HG02678 (cell line): ENCODE data around the gene ESYT2.
"Not testable (repeated sequence)": the region's sequence is repeated elsewhere in the genome, so short reads cannot be mapped to it uniquely, and the experiment has no call there.

ENCODE experiments used
- ATAC-seq: cut with Tn5 transposase; IDR thresholded peaks from one replicate; pipeline ENCODE4 v1.9.1; 2021; ENCODE audit warnings: mild to moderate bottlenecking, moderate library complexity; ENCODE audit not compliant: unreplicated experiment

ESYT2 gene

GRCh38 chr7:158728911-158729645 lies 100.2 kb downstream of the ESYT2 start:
- no peak for ATAC-seq

- no peak for ATAC-seq
Observed at GRCh38 chr7:158727690-158728089, 101.6 kb downstream of the ESYT2 start.

DNA sequence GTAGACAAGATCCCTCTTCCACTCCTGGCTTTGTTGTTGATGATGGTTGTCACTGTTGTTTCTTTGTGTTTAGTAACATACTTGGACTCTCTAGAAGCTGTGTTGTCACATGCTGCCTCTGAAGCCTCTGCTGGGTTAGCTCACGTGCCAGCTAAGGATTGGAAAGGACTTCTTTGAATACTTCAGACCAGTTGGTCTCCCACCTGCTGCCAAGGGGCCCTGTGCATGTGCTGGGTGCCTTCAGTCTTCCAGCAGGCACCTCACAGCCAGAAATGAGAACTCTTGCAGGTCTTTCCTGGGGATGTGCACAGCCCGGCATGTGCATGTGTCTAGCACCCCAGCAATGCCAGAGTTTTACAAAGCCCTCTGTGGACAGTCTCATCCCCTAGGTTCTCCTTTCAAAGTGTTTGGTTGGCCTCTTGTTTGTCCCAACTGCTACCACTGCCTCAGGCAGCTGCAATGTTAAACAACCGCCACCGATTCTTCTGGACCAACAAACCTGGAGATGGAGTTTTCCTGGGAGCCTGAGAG lies 103.0 kb downstream of the ESYT2 start:
- no peak for ATAC-seq

DNA sequence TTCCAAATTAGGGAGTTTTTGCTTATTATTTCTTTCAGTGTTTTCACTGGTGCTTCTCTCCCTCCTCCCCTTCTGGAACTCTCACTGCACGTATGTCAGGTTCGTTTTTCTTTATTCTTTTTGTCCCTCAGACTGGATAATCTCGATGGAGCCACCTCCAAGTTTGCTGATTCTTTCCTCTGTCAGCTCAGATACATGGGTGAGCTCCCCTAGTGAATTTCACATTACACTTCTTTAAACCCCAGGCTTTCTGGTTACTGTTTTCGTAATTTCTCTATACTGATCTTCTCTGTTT lies 103.9 kb downstream of the ESYT2 start:
- no peak for ATAC-seq

GRCh38 chr7:158724658-158725505 lies 104.4 kb downstream of the ESYT2 start:
- no peak for ATAC-seq

DNA sequence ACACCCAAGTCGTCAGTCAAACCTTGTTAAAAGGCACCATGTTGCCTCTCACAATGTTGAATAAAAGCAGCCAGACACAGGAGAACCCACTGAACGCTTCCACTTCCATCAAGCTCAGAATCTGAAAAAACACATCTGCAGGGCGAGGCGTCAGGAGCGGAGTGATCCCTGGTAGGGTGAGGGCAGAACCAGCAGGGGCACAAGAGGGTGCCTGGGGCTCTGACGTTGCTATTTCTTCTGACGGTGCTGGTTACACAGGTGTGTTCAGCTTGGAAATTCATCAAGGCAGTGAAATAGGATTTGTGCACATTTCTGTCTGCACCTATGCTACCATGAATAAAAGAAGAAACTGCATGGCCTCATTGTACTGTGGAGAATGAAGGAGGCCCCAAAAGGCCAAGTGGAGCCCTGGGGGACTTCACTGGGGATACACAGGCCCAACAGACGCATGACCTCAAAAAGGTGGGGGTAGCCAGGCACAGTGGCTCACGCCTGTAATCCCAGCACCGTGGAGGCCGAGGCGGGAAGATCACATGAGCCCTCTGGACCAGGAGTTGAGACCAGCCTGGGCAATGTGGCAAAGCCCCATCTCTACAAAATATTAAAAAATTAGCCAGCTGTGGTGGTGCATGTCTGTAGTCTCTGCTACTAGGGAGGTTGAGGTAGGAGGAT lies 105.5 kb downstream of the ESYT2 start:
- ATAC-seq: no peak

- ATAC-seq: no peak
Observed at GRCh38 chr7:158723266-158723665, 106.0 kb downstream of the ESYT2 start.

DNA sequence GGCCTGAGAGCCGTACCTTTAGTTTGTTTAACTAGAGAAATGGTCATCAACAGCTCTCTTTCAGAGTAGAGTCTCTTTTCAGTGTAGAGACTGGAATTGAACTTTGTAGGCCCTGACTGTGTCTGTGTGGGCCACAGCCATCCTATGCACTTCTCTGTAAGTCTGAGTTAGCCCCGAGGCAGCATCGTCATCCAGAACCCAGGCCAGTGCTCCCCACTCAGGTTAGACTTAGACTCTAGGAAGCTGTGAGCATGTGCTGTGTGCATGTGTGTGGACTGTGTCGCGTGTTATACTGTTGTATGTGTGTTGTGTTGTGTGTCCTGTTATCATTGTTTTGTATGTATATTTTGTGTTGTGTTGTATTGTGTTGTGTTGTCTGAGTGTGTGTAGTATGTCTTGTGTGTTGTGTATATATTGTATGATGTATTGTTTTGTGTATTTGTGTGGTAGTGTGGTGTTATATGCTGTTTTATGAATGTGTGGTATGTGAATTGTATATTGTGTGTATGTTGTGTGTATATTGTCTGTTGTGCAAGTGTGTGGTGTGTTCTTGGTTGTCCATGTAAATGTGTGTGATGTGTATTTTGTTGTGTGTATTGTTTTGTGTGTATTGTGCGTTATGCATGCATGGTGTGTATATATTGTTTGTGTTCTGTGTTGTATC lies 106.6 kb downstream of the ESYT2 start:
- ATAC-seq: no peak

- ATAC-seq: no peak
Observed at GRCh38 chr7:158720112-158720511, 109.2 kb downstream of the ESYT2 start.

DNA sequence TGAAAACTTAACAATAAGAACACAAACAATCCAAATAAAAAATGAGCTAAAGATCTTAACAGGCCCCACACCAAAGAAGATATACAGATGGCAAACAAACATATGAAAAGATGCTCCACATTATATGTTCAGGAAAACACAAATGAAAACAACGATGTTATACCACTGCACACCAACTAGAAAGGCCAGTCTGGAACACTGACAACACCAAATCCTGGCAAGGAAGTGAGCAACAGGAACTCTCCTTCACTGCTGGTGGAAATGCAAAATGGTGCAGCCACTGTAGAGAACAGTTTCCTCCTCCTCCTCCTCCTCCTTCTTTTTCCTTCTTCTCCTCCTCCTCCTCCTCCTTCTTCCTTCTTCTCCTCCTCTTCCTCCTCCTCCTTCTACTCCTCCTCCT lies 112.5 kb downstream of the ESYT2 start:
- ATAC-seq: no peak

DNA sequence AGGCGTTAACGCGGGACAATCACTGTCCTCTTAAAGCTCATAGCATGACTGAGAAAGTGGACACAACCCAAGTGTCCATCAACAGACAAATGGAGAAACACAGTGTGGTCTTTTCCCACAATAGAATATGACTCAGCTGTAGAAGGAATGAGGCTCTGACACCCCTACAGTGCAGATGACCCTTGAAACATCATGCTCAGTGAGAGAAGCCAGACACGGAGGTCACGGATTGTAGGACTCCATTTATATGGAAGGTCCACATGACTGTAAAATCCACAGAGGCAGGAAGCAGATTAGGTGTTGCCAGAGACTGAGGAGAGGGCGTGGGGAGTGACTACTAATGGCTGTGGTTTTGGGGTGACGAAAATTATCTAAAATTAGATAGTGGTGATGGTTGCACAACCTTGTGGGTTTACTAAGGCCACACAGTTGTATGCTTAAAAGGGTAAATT lies 118.6 kb downstream of the ESYT2 start:
- no peak for ATAC-seq

- no peak for ATAC-seq
Observed at GRCh38 chr7:158707610-158708009, 121.7 kb downstream of the ESYT2 start.

DNA sequence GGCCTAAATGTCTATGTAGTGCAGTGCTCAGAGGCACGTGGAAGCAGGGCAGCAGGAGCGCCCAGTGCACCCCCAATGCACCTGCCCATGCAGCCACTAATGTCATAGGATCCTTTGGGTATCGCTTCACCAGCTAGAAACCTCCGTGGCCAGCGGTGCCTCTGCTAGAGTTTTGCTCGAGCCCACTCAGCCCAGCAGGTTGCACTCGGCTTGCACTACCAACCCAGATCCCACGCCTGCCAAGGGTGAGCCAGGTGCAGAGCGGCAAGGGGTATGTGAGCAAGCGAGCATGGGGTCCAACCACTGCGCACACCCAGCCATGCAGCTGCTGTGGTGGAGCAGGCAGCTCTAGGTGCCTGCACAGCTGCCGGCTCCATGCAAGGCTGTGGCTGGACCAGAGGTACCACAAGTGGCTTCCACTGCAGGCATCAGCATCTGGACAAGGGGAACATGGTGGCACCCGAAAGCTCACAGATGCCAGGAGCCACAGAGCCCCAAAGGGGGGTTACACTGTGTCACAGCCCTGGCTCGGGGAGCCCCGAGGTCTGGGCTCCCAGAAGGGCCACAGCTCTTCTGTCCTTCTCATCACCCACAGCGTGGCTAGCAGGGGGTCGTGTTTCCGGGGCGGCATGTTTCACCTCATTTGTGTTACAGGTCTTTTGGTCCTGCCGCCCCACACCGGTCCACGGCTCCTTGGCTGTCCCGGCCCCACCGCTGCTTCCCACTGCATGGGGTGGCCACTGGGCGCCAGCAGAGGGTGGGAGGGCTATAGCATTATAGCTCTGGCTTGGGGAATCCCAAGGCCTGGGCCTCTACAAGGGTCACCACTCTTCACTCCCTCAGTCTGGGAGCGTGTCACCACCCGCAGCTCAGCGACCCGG lies 122.4 kb downstream of the ESYT2 start:
- ATAC-seq: no peak

- ATAC-seq: no peak
Observed at GRCh38 chr7:158706273-158706704, 123.0 kb downstream of the ESYT2 start.

DNA sequence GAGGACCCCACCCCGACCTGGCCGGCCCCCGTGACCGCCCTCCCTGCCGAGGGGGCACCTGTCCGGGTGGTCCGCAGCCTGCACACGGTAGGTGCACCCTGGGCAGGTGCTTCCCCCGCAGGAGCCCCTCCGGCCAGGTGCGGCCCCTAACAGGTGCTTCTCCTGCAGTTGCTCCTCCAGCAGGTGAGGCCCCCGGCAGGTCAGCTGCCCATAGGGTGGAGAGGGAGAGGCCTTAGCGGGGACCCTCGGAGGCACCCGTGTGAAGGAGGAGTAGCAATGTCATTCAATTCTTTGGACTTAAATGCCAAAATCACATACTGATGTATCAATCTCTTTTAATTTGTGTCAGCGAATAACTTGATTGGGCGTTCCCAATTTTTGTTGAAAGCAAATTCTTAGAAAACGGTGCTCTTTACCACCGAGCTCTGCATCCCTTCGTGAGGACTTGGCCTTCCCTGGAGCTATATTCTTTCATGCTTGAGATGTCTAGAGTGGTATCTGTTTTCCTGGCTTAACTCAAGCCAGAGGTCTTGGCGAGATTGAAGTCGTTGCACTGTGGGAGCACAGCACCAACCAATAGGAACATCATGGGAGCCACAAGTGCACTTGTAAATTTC lies 124.0 kb downstream of the ESYT2 start:
- no peak for ATAC-seq

DNA sequence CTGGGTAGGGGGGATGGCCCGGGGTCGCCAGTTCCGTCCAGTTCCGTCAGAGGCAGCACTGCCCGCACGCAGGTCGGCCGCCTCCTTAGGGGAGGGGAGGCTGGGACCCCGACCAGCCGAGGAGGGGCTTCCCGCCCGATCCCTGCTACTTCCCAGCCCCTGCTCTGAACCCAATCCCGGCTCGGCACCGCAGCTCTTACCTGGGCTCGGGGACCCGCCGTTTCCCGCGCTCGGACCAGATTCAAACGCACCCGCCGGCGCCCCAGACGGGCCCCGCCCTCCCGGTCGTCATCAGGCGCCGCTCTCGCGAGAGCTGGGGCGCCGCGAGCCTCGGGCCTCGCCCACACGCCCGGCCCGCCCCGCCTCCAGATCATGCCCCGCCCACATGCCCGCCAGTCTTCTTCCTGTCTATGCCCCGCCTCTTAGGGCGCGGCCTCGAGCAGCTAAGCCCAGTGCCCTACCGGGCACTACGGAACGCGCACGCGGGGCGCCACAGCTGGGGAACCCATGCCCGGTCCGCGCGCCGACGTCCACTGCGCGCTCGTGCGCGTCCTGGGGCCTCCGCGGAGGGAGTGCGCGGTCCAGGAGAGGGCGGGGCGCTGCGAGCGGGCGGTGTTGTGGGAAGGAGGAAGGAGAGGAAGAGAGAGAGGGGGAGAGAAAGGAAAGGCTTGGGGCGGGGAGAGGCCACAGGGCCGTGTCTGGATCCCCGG lies 124.6 kb downstream of the ESYT2 start, which contains the start of gene NCAPG2:
TSS of gene NCAPG2 (minus strand) at position 281 of the 710 bp plus-strand sequence. CDS start 2,905 bp downstream, outside the sequence.
- peak; percentile 97 for ATAC-seq

GRCh38 chr7:158703679-158704523 lies 125.4 kb downstream of the ESYT2 start:
- ATAC-seq: not testable (repeated sequence)

GRCh38 chr7:158702944-158703343 lies 126.4 kb downstream of the ESYT2 start:
- no peak for ATAC-seq
